HG02943 (cell line): ENCODE data around the gene FAM237A.

Source experiments
- ATAC-seq: cut with Tn5 transposase; IDR thresholded peaks from one replicate; pipeline ENCODE4 v1.9.1; 2021; ENCODE audit warnings: mild to moderate bottlenecking, low read depth, moderate library complexity; ENCODE audit not compliant: unreplicated experiment

The FAM237A gene

DNA sequence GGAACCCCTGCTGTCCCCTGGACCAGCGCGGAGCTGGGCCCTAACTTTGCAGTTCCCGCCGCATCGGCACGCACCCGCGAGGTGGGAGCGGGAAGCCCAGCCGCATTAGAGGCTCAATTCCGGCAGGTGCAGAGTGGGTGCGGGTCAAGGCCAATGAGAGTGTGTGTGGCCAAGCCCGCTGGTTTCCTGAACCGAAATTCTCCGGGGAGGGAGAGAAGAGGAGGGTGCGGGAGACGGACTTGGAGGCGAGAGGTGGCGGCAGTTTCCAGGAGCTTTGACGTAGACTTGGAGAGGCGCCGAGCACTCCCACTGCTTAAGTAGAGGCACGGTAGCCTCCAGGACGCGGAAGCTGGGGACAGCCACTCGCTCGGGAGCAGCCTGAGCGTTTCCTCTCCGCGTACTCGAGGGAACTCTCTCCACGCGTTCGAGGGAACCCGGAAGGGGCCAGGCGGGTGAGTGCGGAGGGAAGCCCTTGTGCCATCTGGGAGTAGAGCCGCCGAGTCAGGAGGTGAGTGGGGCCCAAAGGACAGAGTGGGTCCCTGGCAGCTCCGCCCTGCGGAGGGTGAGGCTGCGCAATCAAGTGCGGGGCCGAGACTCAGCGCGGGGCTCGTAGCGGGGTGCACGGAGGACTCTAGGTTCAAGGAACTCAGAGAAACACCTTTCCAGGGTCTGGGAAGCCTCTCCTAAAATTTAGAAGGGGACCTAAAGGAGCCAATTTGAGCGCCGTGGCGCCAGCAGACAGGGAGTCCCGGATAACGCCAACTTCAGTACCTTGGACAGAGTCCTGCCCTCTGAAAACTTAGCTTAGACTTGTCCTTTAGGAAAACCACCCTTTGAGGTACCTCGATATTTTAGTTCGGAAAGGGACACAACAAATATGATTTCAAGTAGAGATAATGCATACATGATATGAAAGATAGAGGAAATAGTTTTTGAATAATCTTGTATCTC, at the start of gene FAM237A:
FAM237A (plus strand) TSS at position 413 of the 951 bp plus-strand sequence. CDS start 1,750 bp downstream, outside the sequence.
- ATAC-seq: no peak

DNA sequence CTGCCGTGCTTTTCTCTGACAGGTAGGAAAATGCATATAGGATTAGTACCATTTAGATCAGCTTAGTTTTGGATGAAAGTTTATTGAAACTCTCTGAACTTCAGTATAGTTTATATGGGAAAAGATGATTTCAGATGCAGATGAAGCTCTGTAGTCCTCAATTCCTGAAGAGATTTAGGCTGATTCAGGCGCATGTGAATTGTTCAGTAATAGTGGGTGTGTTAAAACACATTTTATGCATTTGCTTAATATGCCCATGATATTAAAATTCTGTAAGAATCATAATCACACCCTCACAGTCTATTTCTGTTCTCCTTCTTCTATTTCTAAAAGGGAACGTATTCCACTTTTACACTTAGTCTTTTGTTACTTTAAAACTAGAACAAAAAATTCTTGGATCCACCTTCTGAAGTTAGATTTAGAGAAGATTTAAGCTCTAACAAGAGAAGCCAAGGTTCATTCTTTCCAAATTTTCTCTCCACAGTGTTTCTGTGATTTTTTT, 44.5 kb upstream of the FAM237A start:
- no peak for ATAC-seq

DNA sequence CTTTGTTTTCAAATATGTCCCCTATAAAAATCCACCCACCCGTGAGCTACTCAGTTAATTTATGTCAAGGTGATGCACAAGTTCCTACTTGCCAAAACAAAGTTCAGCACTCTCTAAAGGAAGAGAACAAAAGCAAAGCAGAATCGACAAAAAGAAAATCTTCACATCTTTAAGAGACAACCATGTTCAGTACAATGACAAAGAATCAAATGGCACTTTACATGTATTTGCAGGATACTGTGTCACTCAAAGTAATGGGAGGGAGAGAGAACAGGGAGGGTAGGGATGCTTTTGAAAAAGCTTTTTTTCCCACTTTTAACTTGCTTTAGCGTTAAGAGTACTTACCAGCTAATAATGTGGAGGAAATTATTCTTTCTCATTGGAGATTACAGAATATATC, 39.0 kb upstream of the FAM237A start:
- ATAC-seq: no peak

DNA sequence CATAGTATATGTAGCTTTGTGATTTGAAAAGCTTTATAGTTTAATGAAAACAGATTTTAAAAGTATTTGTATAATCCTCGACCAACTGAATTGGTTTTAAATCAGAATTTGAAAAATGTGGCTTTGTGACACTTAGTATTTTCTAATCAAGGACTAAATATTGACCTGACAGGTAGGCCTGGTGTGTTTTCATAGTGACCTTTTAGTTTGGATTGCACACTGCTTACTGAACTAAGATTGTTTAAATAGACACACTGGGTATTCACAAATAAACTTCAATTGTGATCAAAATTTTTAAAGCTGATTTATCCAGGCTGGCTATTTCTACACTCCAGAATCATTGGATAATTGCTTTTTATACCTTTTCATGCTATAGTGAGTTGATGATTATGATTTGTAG, 31.8 kb upstream of the FAM237A start:
- ATAC-seq: no peak

DNA sequence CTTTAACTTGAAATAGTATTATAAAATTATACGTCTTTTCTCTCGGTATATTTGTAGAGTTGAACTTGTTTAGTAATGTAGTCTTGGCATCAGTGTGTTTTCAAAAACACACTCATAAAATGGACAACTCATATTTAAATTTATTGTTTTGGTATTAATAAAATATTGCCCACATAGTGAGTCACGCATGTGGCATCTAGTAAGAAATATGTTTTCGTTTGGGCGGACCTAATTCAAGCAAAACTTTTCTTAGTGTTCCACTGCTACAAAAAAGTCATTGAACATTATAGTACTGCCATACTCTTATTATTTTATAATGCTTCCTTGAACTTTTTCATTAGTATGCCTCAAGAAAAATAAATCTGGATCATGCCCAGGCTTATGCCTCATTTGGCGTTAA, 31.1 kb upstream of the FAM237A start:
- ATAC-seq: no peak

DNA sequence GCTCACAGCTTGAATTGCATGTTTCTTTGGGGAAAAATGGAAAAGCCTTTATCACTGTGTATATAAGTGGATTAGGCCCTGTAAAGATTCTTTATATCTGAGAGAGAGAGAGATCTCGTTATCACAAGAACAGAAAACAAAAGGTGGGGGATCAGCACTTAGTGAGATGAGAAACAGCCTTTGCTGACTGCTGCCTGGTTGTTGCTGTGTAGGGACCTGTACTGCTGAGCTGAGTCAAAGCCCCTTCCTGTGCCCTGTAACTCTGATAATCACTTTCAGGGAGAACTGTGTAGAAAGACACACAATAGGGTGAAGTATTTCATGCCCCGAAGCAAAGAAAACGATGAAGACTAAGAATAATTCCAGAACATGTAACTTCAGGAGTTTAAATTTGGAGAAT, 30.6 kb upstream of the FAM237A start:
- no peak for ATAC-seq

DNA sequence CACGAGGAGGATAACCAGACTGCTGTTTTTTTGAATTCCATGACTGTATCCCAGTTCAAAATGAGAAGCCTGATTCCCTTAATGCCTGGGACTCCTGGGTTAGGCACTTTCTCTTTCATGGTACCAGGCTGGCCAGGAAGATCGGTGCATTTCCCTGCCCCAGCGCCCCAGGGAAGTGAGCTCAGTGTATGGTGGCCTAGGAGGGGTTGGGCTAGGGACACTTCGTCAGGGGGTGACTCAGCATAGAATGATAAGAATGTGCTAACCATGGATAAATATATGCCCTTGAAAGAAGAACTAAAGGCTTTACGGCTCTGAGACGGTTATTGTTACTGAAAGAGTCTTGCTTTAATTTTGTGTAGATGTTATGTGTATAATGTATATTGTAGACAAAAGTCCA, 27.5 kb upstream of the FAM237A start:
- ATAC-seq: no peak

DNA sequence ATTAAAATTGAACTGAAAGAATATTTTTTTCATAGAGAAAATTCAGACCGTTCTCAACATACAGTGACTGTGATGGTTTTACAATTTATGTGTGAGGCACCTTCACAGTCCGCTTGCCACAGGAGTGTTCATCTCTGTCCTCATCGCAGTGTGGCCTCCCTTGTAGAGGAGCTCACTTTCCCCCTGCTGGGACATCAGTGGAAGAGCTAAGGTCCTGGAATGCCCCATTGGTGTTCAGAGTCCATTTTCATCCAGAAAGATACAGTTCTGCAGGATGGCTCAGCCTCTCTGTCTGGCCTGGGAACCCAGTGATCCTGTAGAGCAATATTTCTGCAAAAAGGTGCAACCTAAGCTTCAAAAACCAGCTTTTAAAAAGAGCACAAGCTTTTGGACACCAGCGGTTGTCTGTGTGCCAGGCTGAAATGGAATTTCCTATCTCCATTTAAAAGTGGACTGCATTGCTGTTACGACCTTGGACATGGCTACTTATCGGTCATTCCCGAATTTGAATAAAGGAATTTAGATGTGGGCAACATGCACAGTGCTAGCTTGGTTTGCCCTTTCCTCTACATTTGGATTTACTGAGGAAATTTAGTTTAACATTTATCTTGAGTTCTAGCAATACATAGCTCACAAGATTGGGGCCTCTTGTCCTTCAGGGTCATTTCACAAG, 26.7 kb upstream of the FAM237A start:
- ATAC-seq: no peak

DNA sequence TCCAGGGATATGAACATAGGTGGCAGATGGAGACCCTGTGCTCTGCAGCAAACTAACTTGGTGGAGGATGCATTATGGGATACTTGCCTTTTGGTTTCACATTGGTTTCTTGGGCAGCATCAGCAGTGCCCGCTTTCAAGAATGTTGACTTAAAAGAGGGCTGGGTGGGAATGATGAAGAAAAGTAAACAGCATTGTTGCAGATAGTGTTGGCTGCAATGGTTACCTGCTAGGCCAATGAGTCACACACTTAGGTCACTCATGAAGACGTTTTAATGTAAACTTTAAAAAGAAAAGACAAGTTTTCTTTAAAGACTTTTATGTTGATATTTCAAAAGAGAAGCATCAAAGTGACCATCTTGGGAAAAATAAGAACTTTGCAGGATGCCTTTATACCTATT, 26.1 kb upstream of the FAM237A start:
- ATAC-seq: no peak

DNA sequence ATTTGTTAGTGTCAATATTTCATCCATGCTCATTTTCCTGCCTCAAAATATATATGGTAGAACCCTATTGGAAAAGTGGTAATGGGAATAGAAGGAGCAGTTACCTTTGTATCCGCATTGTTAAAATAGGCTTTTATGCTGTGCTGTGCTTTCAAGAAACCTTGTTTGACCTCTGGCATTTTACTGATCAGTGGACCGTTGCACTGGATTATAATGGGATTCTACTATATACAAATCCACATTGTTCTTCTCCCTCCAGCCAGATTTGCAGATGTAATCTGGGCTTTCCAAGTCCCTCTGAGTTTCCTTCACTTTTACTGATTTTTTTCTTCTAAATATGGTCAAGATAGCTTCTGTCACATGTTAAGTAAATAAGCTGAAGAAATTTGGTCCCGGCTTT, 23.3 kb upstream of the FAM237A start:
- ATAC-seq: no peak

DNA sequence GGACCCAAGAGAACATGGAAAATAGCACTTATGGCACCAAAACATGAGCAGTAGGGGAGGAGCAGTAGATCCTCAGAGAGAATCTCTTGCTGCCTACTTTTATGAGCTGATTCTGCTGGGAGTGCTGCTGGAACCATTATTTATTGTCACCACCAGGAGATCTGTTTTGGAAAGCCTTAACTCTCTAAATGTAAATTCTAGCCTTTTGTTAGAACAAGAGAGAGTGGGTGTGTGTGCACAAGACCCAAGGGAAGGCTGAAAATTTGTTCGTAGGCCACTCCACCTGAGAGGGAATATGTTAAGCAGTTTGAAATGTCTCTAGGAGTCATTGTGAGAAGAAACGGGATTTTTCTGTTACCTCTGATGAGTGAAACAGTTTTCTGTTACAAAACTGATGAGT, 16.2 kb upstream of the FAM237A start:
- no peak for ATAC-seq

DNA sequence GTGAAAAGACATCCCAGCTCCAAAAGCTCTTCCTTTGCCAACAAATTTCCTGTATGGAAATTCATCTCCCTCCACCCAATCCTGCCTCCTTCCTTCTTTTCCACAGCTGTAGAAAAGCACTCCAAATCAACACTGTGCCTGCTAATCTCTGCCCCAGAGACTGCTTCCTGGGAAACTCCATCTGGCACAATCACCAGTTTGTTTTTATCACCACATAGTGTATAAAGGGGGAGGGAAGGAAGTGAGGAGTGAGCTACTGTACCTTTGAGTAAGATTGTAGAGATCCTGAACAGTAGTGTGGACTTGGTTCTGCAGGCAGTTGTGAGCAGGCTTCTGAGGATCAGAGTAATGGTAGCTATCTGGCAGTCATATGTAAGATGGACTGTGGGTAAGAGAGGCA, 14.7 kb upstream of the FAM237A start:
- no peak for ATAC-seq

DNA sequence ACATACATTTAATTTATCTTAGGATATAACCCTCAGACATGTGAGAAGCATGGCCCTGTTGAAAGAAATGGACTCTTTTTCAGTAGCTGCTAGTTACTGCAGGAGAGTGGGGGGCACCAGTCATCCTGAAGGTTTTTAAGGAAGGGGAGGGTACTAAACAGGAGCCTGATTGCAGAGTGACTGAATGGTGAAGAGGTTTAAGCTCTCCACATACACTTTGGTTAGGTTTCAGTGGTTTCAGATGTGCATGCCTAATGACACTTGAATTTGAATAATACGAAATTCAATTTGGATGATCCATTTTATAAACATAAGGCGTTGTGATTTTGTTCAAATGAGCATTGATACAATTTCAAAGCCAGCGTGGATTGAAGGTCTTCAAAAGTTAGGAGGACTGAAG, 10.9 kb upstream of the FAM237A start:
- no peak for ATAC-seq

DNA sequence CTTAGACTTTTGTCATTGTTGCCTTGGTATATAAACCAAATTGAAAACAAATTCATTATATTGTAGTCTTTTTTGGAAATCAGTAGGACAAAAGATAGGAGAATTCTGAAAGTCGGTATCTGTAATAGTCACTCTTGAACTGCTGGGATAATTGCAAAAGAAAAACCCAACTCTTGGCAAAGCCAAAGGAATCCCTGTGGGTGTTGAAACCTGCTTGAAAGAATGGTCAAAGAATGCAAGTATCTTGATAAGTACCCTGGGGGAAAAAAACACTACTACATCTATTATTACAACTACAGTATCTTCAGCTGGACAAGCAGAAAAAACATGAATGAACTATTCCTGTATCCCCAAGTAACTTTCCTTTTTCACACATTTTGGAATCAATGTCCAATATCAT, 7.3 kb upstream of the FAM237A start:
- ATAC-seq: no peak

DNA sequence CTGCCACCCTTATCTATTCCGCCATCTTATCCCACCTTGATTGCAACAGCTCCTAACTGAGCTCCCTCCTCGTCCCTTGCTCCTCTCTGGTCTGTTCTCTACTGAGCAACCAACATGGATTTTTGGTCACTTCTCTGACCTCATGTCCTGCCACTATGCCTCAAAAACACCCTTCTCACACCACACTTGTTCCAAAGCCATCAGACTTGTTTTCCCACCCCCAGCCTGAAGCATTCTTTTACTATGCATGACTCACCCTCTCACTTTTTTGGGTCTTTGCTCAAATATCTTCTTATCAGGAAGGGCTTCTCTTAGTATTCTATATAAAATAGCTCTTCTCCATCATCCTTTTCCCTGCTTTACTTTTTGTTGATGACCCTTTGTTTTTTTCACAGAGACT, 2.7 kb upstream of the FAM237A start:
- no peak for ATAC-seq

DNA sequence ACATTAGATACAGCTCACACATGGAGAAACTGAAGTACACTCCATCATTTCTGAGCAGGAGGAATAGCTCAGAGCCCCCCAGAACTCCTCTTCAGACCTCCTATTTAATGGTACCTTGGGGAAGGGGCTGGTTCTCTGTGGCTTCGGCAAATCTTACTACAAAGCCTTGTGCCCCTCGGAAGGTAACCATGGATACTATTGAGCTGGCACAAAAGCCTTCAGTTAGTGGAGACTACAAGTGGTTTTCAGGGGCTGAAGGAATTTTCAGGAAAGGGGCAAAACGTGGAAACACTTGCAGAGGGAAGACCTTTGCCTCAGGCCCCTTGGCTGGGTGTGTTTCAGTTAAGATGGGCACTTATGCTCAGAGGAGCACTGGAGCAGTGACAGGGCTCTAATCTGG, 1.1 kb upstream of the FAM237A start:
- no peak for ATAC-seq

DNA sequence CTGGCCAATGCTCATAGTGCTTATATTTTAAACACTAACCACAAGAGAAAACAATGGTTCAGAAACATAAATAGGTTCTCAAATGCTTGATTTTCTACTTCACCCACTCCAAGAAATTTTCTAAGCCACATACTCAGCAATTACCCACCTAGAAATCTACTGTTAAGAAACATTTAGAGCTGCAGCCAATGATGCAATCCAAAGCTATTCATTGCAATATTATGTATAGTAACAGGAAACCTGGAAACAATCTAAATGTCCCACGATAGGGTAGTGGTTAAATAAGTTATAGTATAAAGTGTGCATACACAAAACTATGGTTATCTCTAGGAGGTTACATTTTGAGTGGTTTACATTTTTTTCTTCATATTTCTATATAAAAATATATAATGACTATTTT, 5.7 kb downstream of the FAM237A start:
- no peak for ATAC-seq

DNA sequence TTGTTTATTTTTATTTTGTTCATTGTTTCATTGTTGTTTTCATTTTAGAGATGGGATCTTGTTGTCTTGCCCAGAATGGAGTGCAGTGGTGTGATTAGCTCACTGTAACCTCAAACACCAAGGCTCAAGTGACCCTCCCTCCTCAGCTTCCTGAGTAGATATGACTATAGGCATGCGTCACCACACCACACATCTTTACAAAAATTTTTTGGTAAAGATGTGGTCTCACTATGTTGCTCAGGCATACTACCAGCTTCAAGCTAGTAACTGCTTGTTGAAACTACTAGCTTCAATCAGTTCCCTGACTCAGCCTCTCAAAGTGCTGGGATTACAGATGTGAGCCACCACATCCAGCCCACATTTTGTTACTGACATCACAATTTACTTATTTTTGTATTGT, 14.8 kb downstream of the FAM237A start:
- no peak for ATAC-seq

DNA sequence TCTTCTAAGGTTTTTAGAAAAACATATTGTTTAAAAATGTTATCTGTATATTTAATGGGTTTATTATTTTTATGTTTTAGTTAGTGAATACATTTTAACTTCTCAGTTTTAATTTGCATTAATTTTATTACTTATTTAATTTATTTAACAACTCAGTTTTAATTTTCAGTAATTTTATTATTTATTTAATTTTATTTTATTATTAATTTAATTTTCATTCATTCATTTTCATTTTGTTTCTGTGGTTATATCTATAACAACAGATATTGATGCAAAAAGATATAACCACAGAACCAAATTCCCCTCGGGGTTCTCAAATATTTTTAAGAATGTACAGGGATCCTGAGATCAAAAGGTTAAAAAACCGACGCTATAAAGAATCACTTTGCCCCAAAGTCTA, 23.0 kb downstream of the FAM237A start:
- ATAC-seq: no peak

DNA sequence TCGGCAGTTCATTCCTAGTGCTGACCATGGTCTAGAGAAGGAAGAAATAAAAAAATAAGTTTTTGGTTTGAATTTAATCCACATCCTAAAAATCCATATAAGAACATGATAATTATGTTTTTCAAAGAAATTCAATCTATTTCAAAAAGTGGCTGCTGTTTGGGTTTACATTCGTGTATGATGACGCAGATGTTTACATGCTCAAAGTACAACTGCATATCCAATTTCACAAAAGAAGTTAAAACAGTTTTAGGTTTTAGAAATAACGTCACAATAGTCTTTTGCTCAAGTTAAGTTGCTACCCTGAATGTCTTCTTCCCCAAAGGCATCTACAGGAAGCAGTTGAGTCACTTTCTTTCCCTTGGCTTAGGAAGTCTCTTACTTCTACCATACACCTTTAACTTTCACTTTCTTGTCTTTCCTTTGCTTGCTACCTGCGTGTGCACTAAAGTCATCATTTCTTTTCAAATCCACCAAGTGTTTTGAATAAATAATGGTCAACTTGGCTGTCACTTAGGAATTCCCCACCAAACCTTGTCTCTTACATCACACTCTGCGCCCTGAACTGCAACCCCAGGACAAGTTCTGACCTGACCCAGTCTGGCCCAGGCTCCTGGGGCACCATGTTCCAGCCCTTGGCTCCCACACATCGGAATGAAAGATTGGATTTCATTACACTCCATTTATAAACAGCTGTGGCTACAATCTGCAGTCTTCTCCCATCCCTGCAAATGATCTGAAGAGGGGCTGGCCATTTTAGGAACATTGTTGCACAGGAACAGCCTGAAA, 28.4 kb downstream of the FAM237A start:
- no peak for ATAC-seq

DNA sequence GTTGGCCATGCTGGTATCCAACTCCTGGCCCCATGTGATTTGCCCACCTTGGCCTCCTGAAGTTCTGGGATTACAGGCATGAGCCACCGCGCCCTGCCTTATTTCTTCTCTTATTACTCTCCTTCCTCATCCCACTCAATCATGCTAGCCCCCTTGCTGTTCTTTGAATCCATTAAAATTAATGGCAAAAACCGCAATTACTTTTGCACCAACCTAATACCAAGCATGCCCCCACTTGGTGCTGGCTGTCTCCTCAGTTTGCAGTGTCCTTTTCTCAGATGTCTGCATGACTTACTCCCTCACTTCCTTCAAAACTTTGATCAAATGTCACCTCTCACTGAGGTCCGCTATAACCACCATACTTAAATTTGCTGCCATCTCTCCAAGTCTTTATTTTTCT, 41.3 kb downstream of the FAM237A start:
- ATAC-seq: no peak
